ENCODE results near the gene EDN2.

EDN2 gene

DNA sequence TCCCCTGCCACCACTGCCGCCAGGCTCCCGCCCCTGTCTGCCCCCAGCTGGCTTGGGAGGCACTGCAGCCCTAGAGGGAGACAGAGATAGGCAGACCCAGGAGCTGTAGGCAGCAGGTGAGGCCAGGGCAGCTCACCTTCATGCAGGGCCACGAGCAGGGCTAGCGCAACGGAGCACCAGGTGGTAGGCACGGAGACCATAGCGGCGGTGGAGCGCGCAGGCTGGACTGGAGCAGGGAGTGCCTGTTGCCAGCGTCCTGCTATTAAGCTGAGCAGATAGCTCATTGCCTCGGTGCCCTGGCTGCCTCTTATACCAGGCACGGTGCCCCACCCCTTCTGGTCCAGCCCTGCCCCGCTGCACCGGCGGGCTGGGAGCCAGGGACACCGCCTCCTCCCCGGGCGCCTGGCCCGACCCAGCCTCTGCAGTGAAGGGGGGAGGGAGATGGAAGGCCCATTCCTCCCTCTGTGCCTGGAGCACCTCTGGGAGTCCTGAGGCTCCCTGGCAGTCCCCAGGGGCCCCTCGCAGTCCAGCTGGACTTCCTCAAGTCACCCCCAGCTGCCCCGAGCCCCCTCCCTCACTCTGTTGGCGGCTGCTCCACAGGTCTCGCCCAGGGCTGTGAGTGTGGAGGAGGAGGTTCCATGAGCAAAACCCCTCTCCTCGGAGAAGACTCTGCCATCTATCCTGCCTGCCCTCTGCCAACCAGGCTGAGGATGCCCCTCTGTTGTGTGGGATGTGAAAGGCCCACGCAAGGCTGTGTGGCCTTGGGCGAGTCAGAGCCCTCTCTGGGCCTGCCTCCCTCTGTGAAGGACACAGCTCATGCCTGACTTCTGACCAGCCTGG lies at the start of gene EDN2:
EDN2 (minus strand) TSS at position 282 of the 840 bp plus-strand sequence; CDS start at position 200, 82 bp downstream.
- peak; percentile 89 for DNase-seq

GRCh38 chr1:41533731-41534080 lies 49.2 kb upstream of the EDN2 start:
- no peak for DNase-seq

DNA sequence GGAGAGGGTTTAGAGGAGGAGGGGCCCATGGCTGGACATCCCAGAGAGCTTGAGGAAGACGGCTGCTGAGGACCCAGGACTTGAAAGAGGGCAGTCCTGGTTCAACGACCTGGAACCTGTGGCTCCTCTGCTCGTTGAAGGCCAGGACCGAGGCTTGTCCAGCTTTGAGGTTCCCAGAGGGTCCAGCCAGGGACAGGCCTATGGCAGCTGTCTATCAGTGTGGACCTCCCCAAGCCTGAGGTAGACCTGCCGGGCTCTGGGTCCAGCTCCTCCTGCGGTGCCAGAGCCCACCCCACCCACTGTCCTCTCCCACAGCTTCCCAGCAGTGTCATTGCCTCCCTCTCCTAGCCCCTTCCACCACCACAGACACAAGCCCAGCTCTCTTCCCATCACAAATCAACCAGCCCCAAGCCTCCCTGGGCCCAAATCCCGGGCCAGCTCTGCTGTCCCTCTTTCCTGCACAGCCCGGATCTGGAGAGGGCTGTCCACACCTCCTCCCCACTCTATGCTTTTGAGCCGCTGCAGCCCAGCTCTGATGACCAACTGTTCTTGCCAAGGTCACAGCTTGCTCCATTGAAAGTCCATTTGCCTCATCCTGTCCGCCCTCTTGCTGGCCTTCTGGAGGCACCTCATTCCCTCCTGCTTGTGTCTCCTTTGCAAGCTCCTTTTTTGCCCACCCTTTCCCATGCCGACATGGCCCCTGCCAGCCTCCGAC lies 48.7 kb upstream of the EDN2 start:
- no peak for DNase-seq

DNA sequence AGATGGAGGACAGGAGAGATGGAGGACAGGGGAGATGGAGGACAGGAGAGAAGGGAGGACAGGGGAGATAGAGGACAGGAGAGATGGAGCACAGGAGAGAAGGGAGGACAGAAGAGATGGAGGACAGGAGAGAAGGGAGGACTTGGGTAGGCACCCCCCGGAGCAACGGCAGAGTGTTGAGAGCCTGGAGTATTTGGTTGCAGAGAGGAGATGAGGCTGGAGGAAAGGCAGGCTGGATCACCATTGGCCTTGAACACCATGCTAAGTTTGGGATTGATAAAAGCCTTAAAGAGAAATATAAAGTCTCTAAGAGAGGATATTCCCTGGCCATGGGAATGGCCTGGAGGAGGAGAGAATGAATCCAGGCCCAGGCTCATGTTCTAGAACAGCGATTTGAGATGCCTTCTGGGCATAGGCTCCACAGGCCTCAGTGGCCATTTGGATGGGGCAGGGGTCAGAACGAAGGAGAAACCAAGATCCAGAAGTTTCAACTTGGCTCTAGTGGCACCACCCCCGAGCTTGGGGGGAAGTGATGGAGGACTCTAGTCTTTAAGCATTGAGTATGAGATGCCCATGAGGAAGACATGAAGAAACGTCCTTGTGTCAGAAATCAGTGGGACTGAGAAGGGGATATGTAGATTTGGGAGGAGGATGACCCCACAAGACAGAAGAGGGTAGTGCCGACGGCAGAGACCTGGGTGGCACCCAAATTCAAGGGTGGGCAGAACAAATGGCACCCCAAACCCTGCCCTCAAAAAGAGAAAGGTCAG lies 47.9 kb upstream of the EDN2 start:
- no peak for DNase-seq

DNA sequence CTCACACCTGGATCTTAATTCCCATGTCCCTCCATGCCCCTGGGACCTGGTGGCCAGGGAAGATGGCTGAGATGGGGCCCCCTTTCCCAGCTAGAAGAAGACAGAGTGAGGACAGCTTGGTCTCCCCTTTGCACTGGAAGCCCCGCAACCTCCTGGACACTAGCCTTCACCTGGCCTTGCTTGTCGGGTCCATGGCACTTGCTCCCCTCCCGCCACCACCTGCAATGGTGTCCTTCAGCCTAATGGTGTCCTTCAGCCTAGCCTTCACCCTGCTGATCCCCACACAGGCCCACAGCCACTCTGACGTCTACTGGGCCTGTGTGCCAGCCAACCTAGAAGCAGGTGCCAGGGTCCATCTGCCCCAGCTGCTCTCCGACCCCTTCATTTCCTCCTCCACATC lies 45.9 kb upstream of the EDN2 start:
- DNase-seq = no peak

DNA sequence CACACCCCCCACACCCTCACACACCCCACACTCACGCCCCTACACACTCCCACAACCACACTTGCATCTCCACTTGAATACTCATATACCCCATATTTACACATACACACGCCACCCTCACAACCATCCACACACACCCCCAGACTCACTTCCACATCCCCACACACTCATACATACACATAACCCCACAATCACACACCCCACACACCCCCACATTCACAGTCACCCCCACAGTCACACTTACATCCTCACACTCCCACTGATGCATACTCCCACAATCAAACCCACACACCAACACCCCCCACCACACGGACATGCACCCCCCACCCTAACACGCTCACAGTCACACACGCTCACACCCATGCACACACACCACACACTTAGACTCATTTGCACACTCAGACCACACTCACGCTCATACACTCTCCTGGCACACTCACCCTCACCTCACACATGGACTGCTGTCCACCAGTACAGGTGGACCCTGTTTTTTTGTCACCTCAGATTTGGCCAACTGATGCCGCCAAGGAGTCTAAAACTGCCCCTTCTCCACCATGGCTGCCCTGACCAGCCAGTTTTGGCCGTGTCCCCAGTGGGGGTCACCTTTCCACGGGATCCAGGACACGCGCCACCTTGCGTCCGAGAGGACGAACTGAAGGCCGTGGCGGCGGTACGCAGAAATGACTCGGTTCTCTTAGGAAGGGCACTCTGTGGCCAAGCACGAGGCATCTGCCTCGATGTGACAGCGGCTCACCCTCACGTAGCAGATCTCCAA lies 45.3 kb upstream of the EDN2 start:
- DNase-seq = no peak

GRCh38 chr1:41528726-41529605 lies 44.5 kb upstream of the EDN2 start:
- no peak for DNase-seq

GRCh38 chr1:41528106-41528505 lies 43.6 kb upstream of the EDN2 start:
- no peak for DNase-seq

- no peak for DNase-seq
Measured at GRCh38 chr1:41526956-41527561, 42.6 kb upstream of the EDN2 start.

GRCh38 chr1:41525891-41526587 lies 41.6 kb upstream of the EDN2 start:
- no peak for DNase-seq

DNA sequence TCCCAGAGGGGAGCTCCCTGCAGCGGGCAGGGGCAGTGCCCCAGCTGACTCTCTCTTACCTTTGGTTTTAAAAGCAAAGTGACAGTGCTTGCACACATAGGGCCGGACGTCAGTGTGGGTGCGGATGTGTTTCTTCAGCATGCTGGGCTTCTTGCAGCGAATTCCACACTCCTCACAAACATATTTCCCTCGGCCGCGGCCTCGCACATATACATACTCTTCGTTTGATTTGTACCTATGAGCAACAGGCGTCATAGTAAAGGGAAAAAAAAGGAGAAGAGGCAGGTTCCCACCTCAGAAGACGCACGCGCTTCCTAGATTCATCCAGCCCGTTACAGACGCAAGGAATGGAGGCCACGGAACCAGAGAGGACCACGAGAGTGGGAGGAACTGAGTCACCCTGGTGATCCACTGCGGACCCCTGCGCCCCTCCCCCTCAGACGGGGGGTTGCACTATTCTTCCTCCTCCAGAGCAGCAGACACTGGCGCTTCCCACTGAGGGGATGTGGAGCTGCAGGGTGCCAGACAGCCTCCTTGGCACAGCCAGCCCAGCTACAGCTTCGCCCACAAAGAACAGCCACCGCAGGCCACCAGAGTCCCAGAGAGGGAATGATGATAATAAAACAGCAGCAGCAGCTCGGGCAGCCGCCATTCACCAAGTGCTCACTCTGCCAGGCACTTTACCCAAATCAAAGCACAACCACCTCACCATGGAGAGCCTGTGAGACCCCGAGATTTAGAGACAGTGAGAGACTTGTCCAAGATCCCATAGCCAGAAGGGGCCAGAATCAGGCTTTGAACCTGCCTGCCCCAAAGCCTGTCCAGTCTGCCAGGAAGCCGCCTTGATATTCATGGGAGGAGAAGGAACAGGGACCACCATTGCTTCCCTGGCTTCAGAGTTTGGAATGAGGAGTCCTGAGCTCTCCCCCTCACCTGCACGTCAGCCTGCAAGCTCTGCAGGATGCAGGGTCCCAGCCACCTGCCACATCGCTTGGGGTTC lies 40.5 kb upstream of the EDN2 start:
- DNase-seq = no peak

GRCh38 chr1:41523949-41524675 lies 39.6 kb upstream of the EDN2 start:
- DNase-seq = no peak

DNA sequence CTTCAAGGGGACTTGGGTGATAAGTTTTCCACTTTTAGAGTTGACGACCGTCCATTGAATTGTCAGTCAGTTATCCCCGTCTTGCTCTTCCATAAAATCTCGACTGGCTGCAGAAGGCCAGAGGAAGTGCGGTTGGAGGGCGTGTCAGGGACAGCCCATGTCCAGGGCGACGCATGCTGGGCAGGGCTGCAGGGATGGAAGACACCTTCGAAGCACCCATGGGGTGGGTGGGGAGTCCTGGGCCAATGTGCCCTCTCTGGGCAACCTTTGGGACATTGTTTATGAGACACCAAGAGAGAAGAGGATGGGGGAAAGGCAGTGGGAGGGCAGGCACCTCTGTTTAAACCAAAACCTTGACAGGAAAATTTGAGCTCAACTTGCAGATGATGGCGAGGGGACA lies 38.6 kb upstream of the EDN2 start:
- no peak for DNase-seq

- no peak for DNase-seq
Measured at GRCh38 chr1:41521766-41522165, 37.3 kb upstream of the EDN2 start.

DNA sequence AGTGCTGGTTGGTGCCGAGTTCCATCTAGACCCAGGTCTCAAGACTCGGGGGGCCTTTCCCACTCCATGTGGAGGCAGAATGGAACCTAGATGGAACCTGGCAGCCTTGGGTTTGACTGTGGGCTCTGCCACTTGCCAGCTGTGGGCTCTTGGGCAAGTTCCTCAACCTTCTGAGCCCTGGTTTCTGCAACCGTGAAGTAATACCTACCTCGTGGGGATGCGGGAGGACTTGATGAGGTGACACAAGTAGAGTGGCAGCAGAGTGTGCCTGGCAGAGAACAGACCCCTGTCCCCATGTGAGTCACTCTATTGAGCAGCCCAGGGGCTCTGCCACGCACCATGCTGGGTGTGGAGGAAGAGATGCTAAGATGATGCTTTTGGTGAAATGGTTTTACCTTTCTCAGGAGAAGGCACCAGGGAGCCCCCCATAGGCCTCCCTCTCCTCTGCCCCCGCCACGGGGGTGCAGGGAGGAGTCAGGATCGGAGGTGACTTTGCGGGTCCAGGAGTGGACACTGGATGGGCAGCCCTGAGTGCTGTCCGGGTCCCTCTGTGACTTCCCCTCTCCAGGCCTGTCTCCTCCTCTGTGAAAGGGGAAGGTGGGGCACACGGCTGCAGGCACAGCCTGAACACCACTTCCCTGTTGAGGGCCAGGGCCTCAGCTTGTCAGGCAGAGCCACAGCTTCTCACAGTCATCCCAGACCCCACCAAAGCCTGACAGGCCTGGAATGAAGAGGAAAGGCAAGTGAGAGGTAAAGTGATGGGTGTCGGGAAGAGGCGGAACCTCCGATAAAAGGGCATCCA lies 36.7 kb upstream of the EDN2 start:
- DNase-seq = no peak

- no peak for DNase-seq
Measured at GRCh38 chr1:41519667-41520066, 35.2 kb upstream of the EDN2 start.

DNA sequence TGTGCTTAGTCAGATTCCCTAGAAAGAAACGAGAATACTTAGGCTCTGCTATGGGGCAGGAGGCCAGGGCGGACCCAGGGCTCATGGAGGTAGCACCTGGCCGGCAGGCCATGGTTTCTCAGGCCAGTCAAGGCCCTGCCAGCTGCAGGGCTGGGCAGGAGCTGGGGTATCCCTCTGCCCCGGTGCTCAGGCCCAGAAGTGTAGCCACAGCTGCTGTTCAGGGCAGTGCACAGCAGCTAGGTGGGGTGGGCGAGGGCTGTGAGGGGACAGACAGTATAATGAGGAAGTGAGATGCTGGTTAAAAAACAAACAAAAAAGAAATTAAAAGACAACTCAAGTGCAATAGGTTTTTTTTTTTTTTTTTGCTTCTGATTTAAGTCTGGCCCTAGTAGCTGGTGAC lies 34.0 kb upstream of the EDN2 start:
- no peak for DNase-seq

- DNase-seq = no peak
Measured at GRCh38 chr1:41517062-41517438, 32.6 kb upstream of the EDN2 start.
